ENCODE results near the gene ZNF451. TPM values are rescaled to one million over a fixed set of nuclear protein-coding genes. Genes with fewer than 3 reads are reported as not detected.

Gene ZNF451
- total RNA-seq, 1 donor = 65.1 TPM

DNA sequence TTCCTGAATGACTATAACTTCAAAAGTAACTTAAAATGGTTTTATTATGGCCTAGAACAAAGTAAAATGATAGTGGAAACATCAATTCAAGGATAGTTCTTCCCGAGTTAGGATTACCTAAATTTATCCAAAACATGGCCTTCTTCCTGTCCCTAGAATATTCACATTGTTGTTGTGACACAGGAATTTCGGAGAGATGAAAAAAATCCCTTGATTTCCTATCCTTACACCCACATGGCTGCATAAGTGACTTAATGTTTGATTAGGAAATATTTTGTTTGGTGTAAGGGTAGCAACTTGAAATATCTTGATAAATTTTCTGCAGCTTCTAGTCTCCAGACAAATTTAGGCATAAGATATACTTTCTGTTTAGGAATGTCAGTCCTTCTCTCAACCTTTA, 27.8 kb downstream of the ZNF451 start:
- DNase-seq (ENCODE audit: insufficient read length, low spot score, missing footprints) = no peak

DNA sequence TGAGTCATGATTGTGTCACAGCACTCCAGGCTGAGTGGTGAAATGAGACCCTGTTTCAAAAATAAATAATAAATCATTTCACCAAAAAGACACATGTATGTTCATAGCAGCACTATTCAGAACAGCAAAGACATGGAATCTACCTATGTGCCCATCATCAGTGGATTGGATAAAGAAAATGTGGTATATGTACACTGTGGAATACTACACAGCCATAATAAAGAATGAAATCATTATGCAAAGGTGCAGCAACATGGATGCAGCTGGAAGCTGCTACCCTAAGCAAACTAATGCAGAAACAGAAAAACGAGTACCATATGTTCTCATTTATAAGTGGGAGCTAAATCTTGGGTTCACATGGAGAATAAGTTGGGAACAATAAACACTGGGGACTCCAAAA, 33.1 kb downstream of the ZNF451 start:
- H3K9me3 ChIP-seq (ENCODE audit: low read depth, low read length) = no peaks in the 10 kb centered on the region
- H3K36me3 ChIP-seq (ENCODE audit: insufficient read depth, low read length) = no peaks in the 10 kb centered on the region
- no peak overlapping the region for H3K27ac ChIP-seq (ENCODE audit: low read depth, low read length)
- TF ChIP-seq, protein P1, sequence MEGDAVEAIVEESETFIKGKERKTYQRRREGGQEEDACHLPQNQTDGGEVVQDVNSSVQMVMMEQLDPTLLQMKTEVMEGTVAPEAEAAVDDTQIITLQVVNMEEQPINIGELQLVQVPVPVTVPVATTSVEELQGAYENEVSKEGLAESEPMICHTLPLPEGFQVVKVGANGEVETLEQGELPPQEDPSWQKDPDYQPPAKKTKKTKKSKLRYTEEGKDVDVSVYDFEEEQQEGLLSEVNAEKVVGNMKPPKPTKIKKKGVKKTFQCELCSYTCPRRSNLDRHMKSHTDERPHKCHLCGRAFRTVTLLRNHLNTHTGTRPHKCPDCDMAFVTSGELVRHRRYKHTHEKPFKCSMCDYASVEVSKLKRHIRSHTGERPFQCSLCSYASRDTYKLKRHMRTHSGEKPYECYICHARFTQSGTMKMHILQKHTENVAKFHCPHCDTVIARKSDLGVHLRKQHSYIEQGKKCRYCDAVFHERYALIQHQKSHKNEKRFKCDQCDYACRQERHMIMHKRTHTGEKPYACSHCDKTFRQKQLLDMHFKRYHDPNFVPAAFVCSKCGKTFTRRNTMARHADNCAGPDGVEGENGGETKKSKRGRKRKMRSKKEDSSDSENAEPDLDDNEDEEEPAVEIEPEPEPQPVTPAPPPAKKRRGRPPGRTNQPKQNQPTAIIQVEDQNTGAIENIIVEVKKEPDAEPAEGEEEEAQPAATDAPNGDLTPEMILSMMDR (IDR thresholded peaks at IDR 0.05; ENCODE audit: extremely low read depth, low read depth, low read length) = no peak
- peaks cover 68% of the 10 kb centered on the region for H3K79me2 ChIP-seq (ENCODE audit: insufficient read depth, low read length)
- H2AFZ ChIP-seq (ENCODE audit: low read length) = no peak overlapping the region
- no peaks in the 10 kb centered on the region for H3K27me3 ChIP-seq (ENCODE audit: insufficient read depth, low read length)
- no peak overlapping the region for H3K4me2 ChIP-seq (ENCODE audit: insufficient read depth, low read length)
- H3K4me1 ChIP-seq (ENCODE audit: insufficient read depth, low read length) = no peaks in the 10 kb centered on the region
- H3K4me3 ChIP-seq (ENCODE audit: insufficient read depth, low read length) = no peak overlapping the region
- H4K20me1 ChIP-seq (ENCODE audit: insufficient read depth, low read length) = no peaks in the 10 kb centered on the region
- no peak for DNase-seq (ENCODE audit: insufficient read length, low spot score, missing footprints)

More for the DNA sequence above, 27.8 kb downstream of the ZNF451 start:
- TF ChIP-seq, protein P1 (IDR thresholded peaks at IDR 0.05; ENCODE audit: extremely low read depth, low read depth, low read length) = no peak
- Histone ChIP-seq H3K4me2 (ENCODE audit: insufficient read depth, low read length) (no peak overlapping the region), H3K4me1 (ENCODE audit: insufficient read depth, low read length) (peaks cover 4% of the 10 kb centered on the region), H2AFZ (ENCODE audit: low read length) (no peak overlapping the region), H3K27me3 (ENCODE audit: insufficient read depth, low read length) (no peaks in the 10 kb centered on the region), H4K20me1 (ENCODE audit: insufficient read depth, low read length) (no peaks in the 10 kb centered on the region), H3K79me2 (ENCODE audit: insufficient read depth, low read length) (peaks cover 79% of the 10 kb centered on the region), H3K9me3 (ENCODE audit: low read depth, low read length) (no peaks in the 10 kb centered on the region), H3K36me3 (ENCODE audit: insufficient read depth, low read length) (no peaks in the 10 kb centered on the region), H3K27ac (ENCODE audit: low read depth, low read length) (no peak overlapping the region), H3K4me3 (ENCODE audit: insufficient read depth, low read length) (no peak overlapping the region)

GRCh38 chr6:57127763-57128162, 37.8 kb downstream of the ZNF451 start:
- Histone ChIP-seq H4K20me1 (ENCODE audit: insufficient read depth, low read length) (peaks cover 2% of the 10 kb centered on the region), H3K4me1 (ENCODE audit: insufficient read depth, low read length) (no peaks in the 10 kb centered on the region), H3K79me2 (ENCODE audit: insufficient read depth, low read length) (peaks cover 33% of the 10 kb centered on the region), H3K27me3 (ENCODE audit: insufficient read depth, low read length) (no peaks in the 10 kb centered on the region), H3K4me3 (ENCODE audit: insufficient read depth, low read length) (no peak overlapping the region), H3K9me3 (ENCODE audit: low read depth, low read length) (no peaks in the 10 kb centered on the region), H2AFZ (ENCODE audit: low read length) (no peak overlapping the region), H3K36me3 (ENCODE audit: insufficient read depth, low read length) (peaks cover under 1% of the 10 kb centered on the region), H3K27ac (ENCODE audit: low read depth, low read length) (no peak overlapping the region), H3K4me2 (ENCODE audit: insufficient read depth, low read length) (no peak overlapping the region)
- no peak for DNase-seq (ENCODE audit: insufficient read length, low spot score, missing footprints)
- TF ChIP-seq, protein P1 (IDR thresholded peaks at IDR 0.05; ENCODE audit: extremely low read depth, low read depth, low read length) = no peak

- H2AFZ ChIP-seq (ENCODE audit: low read length) = no peak overlapping the region
- no peak overlapping the region for H3K27ac ChIP-seq (ENCODE audit: low read depth, low read length)
Observed at GRCh38 chr6:57130661-57131177, 40.7 kb downstream of the ZNF451 start.

More at GRCh38 chr6:57130661-57131177, 40.7 kb downstream of the ZNF451 start:
- peaks cover 14% of the 10 kb centered on the region for H3K36me3 ChIP-seq (ENCODE audit: insufficient read depth, low read length)
- DNase-seq (ENCODE audit: insufficient read length, low spot score, missing footprints) = no peak
- no peaks in the 10 kb centered on the region for H3K27me3 ChIP-seq (ENCODE audit: insufficient read depth, low read length)
- no peak overlapping the region for H3K4me2 ChIP-seq (ENCODE audit: insufficient read depth, low read length)
- TF ChIP-seq, protein P1 (IDR thresholded peaks at IDR 0.05; ENCODE audit: extremely low read depth, low read depth, low read length) = no peak
- H4K20me1 ChIP-seq (ENCODE audit: insufficient read depth, low read length) = peaks cover 2% of the 10 kb centered on the region
- no peak overlapping the region for H3K4me3 ChIP-seq (ENCODE audit: insufficient read depth, low read length)
- H3K79me2 ChIP-seq (ENCODE audit: insufficient read depth, low read length) = peaks cover 11% of the 10 kb centered on the region
- no peaks in the 10 kb centered on the region for H3K9me3 ChIP-seq (ENCODE audit: low read depth, low read length)
- no peaks in the 10 kb centered on the region for H3K4me1 ChIP-seq (ENCODE audit: insufficient read depth, low read length)
